Activated CD4-positive, alpha-beta T cell treated with anti-CD3 and anti-CD28 coated beads for 24 hours (primary cell): Measurements from ENCODE around the gene BTG4.

Experiments
- DNase-seq, 2 donors: peaks; one replicate each; pipeline ENCODE4 v3.0.0-alpha.2; 2020; ENCODE audit warnings: low read depth in 2 of 2

The BTG4 gene

GRCh38 chr11:111537336-111537860 is 25.2 kb upstream of the BTG4 start:
- DNase-seq = no peak

- DNase-seq = no peak
These were observed 23.1 kb upstream of the BTG4 start for GRCh38 chr11:111535281-111535680.

GRCh38 chr11:111532365-111532709 is 20.2 kb upstream of the BTG4 start:
- DNase-seq = no peak

- DNase-seq = peak; percentile 36 to 51
These were observed 19.6 kb upstream of the BTG4 start for GRCh38 chr11:111531687-111532364.

GRCh38 chr11:111531136-111531535 is 18.9 kb upstream of the BTG4 start:
- DNase-seq = no peak

GRCh38 chr11:111530091-111530490 is 17.9 kb upstream of the BTG4 start:
- no peak for DNase-seq

DNA sequence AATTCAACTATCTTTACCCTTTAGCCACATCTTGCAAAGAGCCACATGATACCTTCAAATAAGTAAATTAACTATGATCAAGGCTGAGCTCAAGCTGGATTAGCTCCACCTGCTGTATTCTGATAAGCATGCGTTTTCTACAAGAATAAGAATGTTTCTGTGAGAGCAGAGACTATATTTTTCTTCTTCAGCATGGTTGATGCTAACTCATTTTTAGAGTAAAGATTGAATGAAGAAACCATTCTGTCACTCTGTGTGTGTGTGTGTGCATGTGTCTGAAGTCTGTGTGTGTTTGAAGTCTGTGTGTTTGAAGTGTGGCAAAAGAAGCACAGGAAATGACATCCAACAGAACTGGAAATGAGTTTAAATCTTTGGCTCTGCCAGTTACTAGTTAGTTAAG is 16.4 kb upstream of the BTG4 start:
- DNase-seq = no peak

- no peak for DNase-seq
These were observed 15.1 kb upstream of the BTG4 start for GRCh38 chr11:111527279-111527678.

GRCh38 chr11:111526501-111526900 is 14.3 kb upstream of the BTG4 start:
- no peak for DNase-seq

GRCh38 chr11:111525456-111525855 is 13.3 kb upstream of the BTG4 start:
- DNase-seq = no peak

- DNase-seq = no peak
These were observed 11.9 kb upstream of the BTG4 start for GRCh38 chr11:111524056-111524455.

GRCh38 chr11:111523343-111523742 is 11.2 kb upstream of the BTG4 start:
- no peak for DNase-seq

GRCh38 chr11:111522426-111522825 is 10.2 kb upstream of the BTG4 start:
- DNase-seq = no peak

DNA sequence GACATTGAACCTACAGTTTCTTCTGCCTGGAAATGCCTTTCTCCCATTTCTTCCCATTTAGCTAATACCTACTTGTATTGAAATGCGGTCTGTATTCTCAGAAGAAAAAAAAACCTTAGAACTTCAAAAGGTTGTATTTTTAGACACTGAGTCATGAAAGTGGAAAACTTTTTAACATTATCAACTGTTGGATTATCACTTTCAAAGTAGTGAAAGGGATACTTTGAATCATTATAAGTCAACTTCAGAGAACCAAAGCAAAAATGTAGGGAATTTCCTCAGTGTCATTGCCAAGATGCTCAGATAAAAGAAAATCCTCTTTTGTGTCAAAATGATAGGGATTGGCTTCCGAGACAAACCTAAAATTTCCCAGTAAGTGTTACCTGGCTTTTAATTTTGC is 8.9 kb upstream of the BTG4 start:
- DNase-seq = no peak

- no peak for DNase-seq
These were observed 8.4 kb upstream of the BTG4 start for GRCh38 chr11:111520560-111520959.

DNA sequence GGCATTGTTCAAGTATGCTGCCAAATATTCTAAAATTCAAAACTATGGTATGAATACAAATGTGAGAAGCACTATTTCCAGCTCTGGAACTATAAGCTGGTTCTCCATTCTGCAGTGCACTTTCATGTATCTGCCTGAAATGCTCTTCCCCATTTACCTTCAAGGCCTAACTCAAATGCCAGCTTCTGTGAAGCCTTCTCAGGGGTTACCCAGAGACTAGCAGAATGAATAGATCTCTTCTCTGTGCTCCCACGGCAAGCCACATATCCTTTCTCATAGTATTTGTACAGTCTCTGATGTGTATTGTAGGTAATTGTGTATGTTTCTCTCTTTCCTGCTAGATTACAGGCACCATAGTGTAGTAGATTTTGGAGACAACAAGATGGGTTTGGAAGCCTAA is 6.5 kb upstream of the BTG4 start:
- DNase-seq = no peak

DNA sequence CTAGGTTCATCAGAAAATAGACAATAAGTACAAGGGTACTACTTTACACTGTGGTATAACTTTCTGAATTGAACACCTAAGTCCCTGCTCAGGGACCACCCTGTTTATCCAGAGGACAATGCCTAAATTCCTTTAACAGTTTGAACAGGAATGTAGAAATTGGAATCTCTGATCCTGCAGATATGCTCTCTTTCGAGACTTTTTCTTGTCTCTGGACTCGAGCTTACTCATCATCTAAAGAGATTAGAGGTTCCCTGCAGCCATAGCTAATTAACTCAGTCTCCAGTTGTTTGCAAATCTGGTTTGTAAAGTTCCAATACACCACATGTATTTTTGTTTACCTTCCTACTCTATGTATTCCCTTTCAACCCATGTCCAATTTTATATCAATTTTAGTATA is 3.4 kb upstream of the BTG4 start:
- DNase-seq = no peak

DNA sequence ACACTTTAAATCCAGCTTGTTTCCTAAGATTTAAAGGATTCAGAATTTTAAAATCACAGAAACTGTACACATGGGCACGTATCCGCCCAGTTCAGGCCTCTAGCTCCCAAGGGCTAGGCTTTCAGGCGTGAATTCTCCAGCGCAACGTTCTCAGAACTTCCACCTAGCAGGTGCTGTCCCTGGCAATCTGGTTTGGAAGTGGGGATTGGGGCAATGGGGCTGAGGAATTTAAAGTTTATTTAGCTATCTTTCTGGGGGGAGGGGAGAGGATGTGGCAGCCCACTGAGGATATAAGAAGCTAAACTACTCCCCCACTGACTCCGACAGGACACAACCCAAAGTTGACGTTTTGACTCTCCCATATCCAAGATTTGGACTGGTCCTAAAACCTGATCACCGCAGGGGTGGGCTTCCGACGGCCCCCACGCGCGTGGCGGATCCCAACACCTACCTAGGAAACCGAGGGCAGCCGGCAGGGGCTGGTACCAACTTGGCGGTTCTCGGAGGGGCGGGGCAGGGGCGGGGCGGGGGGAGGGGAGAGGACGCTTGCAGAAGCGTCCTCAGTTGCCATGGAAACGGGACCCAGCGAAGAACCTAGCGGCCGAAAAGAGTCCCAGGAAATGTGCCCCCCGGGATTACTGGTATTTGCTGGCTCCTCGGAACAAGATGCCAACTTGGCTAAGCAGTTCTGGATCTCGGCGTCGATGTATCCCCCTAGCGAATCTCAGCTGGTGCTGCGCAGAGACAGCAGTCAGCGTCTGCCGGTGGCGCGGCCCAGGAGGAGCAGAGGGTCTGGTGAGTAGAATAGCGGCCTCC is 2.2 kb upstream of the BTG4 start, which contains the start of gene HOATZ:
Gene HOATZ, plus strand, starts transcription at position 563 of the 816 bp plus-strand sequence. Its CDS starts 7 bp downstream, at position 570.
- no peak for DNase-seq

DNA sequence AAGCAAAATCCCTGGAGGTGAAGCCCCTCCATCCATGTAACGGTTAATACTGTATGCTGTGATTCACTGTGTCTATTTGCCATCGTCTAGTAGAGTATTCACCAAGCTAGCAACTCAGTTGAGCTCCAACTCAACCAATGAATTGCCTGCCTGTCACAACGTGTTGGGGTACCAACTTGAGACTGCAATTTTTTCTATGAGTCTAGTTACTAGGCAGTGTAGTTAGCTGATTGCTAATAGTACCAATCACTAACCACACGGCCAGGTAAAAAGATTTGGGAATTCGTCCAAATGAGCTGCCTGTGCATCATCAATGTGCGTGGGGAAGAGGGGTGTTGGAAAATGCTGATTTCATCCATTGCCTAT is 1.0 kb upstream of the BTG4 start:
- no peak for DNase-seq

DNA sequence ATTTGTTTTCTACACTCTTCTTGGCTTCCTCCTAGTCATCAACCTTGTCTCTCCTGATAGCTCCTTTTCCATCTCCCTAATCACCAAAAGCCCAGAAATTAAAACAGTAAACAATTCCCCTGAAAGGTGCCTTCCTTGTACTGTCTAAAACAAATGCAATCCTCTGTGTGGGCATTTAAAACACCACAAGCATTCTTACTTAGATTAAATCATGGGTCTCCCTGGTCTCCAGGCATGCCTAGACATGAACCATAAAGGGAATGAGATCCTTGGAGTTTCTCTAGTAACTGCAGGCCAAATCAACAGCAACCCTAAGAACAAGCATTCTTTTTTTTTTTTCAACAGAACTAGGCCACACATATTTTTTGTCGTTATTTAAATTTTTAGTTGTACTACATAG is 1.9 kb downstream of the BTG4 start:
- DNase-seq = no peak

- no peak for DNase-seq
These were observed 9.6 kb downstream of the BTG4 start for GRCh38 chr11:111502611-111503010.

DNA sequence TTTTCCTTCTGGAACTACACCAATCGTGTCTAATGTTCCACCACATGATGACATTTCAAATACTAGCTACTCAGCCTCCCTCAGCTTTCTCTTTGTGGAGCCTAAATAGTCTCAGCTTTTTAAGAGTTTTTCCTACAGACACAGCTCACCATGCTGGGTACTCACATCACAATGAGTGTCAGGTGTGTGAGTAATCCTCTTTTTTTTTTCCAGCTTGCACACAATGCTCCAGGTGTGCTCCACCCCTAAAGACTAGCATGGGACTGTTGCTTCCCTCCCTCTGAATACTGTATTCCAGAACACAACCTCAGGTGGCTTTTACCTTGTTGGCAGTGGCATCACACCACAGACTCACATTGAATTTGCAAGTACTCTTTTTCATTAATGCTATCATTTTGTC is 11.7 kb downstream of the BTG4 start:
- DNase-seq = no peak

- DNase-seq = no peak
These were observed 12.7 kb downstream of the BTG4 start for GRCh38 chr11:111499483-111499882.
